Bronchial epithelial cell (primary cell): ENCODE results near the gene TP53BP1. TPM values are rescaled to one million over a fixed set of nuclear protein-coding genes. Genes with fewer than 3 reads are reported as not detected.

Experiments
- DNase-seq: peaks from one replicate; pipeline ENCODE4 v3.0.0-alpha.2; 2010; ENCODE audit warnings: low read depth
- FAIRE-seq: peaks from 2 replicates; lab custom pipeline; 2011; peaks lifted over from hg19 to GRCh38; lab: Jason Lieb, UNC
- H3K27me3 ChIP-seq: 2 replicates; pipeline ENCODE4 v1.5.1; 2011; ENCODE audit warnings: low read length; ENCODE audit not compliant: control insufficient read depth, insufficient read depth
- H3K36me3 ChIP-seq: 2 replicates; pipeline ENCODE4 v1.5.1; 2011; ENCODE audit warnings: low read length; ENCODE audit not compliant: control insufficient read depth, insufficient read depth
- H3K4me3 ChIP-seq: 2 replicates; pipeline ENCODE4 v1.5.1; 2011; ENCODE audit warnings: mild to moderate bottlenecking, low read depth, low read length, control low read depth
- total RNA-seq: library from RNA; depleted of rRNA; stranded (reverse); fragments of >200 nt; gene quantifications from 2 replicates; pipeline ENCODE4 v1.2.1, GENCODE V29; 2014
- TF ChIP-seq, protein P1 (sequence below): IDR thresholded peaks from 2 replicates; pipeline ENCODE4 v1.5.1; 2011; ENCODE audit warnings: mild to moderate bottlenecking, moderate library complexity, low read length, control low read depth, inconsistent platforms; ENCODE audit not compliant: insufficient read depth, severe bottlenecking

The TP53BP1 gene
- total RNA-seq, 1 donor from 2014 or later: 28.7 TPM

DNA sequence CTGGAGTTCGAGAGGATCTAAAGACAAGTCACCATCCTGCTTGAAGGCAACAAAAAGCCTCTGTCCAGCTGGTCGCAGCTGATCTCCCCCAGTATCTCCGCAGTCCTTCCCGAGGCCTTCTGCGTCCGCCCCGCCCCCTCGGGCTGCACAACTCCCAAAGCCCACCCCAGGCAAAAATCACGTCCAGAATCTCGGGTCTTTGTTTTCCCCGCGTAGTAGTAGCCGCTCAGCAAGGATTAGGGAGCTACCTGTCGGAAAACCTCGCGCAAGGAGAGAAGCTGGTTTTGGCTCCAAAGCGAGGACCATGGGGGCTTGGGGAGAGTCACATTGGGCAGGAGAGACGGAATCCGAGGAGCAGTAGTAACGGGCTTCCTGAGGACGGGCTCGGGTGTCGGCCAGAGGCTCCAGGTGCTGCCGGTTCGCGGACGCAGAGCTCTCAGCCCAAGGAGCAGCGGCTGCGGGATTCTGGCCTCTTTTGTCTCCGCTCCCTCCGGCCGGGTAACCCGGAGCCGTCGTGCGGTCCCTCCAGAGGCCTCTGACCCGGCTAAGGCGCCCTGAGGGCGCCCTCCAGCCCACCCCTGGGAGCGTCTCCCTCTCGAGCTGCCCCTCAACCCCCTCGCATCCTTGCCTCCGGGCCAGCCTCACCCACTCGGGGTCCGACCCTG lies 122.5 kb downstream of the TP53BP1 start:
- H3K36me3 ChIP-seq: peaks cover 9% of the 10 kb centered on the region
- peak; percentile 19 for DNase-seq
- TF ChIP-seq, protein P1, sequence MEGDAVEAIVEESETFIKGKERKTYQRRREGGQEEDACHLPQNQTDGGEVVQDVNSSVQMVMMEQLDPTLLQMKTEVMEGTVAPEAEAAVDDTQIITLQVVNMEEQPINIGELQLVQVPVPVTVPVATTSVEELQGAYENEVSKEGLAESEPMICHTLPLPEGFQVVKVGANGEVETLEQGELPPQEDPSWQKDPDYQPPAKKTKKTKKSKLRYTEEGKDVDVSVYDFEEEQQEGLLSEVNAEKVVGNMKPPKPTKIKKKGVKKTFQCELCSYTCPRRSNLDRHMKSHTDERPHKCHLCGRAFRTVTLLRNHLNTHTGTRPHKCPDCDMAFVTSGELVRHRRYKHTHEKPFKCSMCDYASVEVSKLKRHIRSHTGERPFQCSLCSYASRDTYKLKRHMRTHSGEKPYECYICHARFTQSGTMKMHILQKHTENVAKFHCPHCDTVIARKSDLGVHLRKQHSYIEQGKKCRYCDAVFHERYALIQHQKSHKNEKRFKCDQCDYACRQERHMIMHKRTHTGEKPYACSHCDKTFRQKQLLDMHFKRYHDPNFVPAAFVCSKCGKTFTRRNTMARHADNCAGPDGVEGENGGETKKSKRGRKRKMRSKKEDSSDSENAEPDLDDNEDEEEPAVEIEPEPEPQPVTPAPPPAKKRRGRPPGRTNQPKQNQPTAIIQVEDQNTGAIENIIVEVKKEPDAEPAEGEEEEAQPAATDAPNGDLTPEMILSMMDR: no peak
- FAIRE-seq: no peak
- H3K27me3 ChIP-seq: no peaks in the 10 kb centered on the region
- peak overlapping the region; percentile 94 for H3K4me3 ChIP-seq

- peaks cover 14% of the 10 kb centered on the region for H3K36me3 ChIP-seq
- FAIRE-seq (no peak), DNase-seq (no peak)
- TF ChIP-seq, protein P1: no peak
- H3K27me3 ChIP-seq: no peaks in the 10 kb centered on the region
- no peak overlapping the region for H3K4me3 ChIP-seq
Measured at GRCh38 chr15:43361313-43361903, 131.5 kb downstream of the TP53BP1 start.

GRCh38 chr15:43360821-43361220 lies 132.1 kb downstream of the TP53BP1 start:
- Histone ChIP-seq H3K36me3 (peaks cover 11% of the 10 kb centered on the region), H3K4me3 (no peak overlapping the region)
- no peak for FAIRE-seq

More at GRCh38 chr15:43360821-43361220, 132.1 kb downstream of the TP53BP1 start:
- H3K27me3 ChIP-seq: no peaks in the 10 kb centered on the region
- TF ChIP-seq, protein P1: no peak
- DNase-seq: no peak

Other genes with a start within 250 kb of the TP53BP1 start
- gene TGM5, start 226.2 kb downstream of the TP53BP1 start, total RNA-seq: under 0.01 and 1.8 TPM in 2 replicates
- gene TGM7, start 190.9 kb downstream of the TP53BP1 start, total RNA-seq: not detected in 2 replicates
- gene LCMT2, start 162.6 kb downstream of the TP53BP1 start, total RNA-seq: 5.4 and 11.3 TPM in 2 replicates
- 32.9 and 36.6 TPM in 2 replicates for gene ZSCAN29, start 122.1 kb downstream of the TP53BP1 start, total RNA-seq
- gene TUBGCP4, start 122.1 kb downstream of the TP53BP1 start, total RNA-seq: 13.7 and 17.4 TPM in 2 replicates
- 0.13 and 0.26 TPM in 2 replicates for gene MAP1A, start 24.5 kb upstream of the TP53BP1 start, total RNA-seq
- gene PPIP5K1, start 97.1 kb upstream of the TP53BP1 start, total RNA-seq: 46.1 and 85.3 TPM in 2 replicates
- 19.0 and 43.7 TPM in 2 replicates for gene CKMT1B, start 100.9 kb upstream of the TP53BP1 start, total RNA-seq
- 0.38 and 0.53 TPM in 2 replicates for gene STRC, start 125.6 kb upstream of the TP53BP1 start, total RNA-seq
- gene CATSPER2, start 155.7 kb upstream of the TP53BP1 start, total RNA-seq: 4.7 TPM in 2 replicates
- 15.3 and 38.8 TPM in 2 replicates for gene CKMT1A, start 200.7 kb upstream of the TP53BP1 start, total RNA-seq